HG02970 (cell line): ENCODE results near the gene ATP10B.

ENCODE experiments used
- ATAC-seq: cut with Tn5 transposase; IDR thresholded peaks from one replicate; pipeline ENCODE4 v1.9.1; 2021; ENCODE audit warnings: mild to moderate bottlenecking, moderate library complexity, moderate number of reproducible peaks; ENCODE audit not compliant: unreplicated experiment, low FRiP score

ATP10B gene

GRCh38 chr5:160573318-160573717 lies 278.7 kb downstream of the ATP10B start:
- no peak for ATAC-seq

GRCh38 chr5:160567031-160567705 lies 284.8 kb downstream of the ATP10B start:
- ATAC-seq: no peak

DNA sequence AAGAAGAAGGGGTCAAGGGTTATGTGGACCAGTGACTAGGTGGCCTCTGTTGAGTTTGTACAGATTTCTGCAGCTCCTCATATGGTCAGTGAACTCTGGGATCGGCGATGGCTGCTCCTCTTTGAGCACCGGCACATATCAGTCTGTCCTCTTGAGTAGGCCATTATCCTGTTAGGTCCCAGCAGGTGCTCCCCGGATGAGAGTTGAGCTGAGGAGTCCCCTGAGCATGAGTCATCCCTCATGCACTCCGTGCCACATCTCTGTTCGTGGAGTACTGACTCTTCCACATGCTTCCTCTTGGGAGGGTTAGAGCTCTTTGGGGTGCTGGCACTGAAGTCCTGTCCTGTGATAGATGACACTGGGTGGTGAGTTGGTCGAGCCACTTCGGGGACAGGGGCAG lies 286.6 kb downstream of the ATP10B start:
- no peak for ATAC-seq

GRCh38 chr5:160556846-160557245 lies 295.2 kb downstream of the ATP10B start:
- no peak for ATAC-seq

DNA sequence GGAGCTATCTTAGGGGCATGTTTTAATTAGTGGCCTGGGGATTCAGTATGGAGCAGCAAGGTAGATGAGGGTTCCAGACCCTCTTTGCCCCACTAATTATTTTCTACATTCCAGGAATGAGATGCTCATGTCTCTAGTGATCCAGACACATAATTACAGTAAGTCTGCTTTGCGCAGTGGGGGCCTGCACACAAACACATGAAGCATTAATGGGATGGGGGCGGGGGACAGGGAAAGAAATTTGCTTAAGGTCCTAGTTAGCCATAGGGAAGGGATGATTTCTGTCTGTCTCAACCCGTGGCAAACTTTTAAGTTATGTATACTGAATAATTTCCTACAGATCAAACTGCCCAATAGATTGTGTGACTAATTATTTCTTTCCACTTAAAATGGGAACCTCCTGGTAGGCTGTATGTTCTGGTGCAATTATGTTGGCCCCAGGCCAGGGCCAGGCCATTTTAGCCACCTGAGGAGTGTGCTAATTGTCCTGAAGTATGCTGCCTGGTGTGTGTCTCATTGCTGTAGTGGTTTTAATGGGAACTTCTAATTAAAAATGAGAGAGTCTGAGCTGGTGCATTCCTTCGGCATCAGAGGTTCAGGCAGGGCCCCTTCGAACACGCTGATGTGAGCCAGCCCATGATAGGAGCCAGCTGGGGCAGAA lies 295.9 kb downstream of the ATP10B start:
- ATAC-seq: no peak

DNA sequence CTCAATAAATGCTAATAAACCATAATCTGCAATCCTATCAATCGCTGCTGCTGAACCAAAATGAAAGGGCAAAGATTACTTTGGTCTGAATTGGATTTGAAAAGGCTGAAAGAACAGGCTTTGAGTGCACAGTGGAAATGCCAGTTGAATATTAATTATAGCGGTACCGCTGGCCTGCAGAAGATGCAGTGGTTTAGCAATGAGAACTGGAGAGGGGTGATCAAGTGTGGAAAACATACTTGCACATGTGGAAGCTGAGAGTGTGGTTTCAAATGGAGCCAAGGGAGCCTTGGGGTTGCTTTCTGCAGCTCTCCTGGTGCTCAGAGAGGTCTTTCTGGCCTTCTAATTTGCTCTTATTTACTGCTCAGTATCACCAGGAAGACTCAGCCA lies 296.4 kb downstream of the ATP10B start:
- no peak for ATAC-seq

- ATAC-seq: no peak
These were observed 301.9 kb downstream of the ATP10B start for GRCh38 chr5:160550075-160550474.

GRCh38 chr5:160548949-160549645 lies 302.9 kb downstream of the ATP10B start:
- no peak for ATAC-seq

- no peak for ATAC-seq
These were observed 304.1 kb downstream of the ATP10B start for GRCh38 chr5:160547872-160548271.

DNA sequence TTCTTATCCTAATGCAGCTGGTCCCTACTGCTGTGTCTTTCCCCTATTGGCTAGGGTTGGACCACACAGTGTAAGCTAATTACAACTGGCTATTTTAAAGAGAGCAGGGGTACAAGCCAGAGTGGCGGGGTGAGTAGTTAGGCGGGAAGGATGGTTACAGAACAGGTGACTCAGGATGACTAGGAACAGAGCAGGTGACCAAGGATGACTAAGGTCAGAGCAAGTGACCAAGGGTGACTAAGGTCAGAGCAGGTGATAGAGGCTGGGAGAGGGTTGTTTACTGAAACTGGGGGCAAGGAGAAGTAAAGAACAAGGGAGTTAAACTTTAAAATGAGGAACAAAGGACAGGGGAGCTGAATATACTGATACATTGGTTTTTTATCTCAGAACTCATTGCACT lies 304.9 kb downstream of the ATP10B start:
- no peak for ATAC-seq

GRCh38 chr5:160545832-160546231 lies 306.2 kb downstream of the ATP10B start:
- ATAC-seq: no peak

- no peak for ATAC-seq
These were observed 308.6 kb downstream of the ATP10B start for GRCh38 chr5:160543395-160543794.

- ATAC-seq: no peak
These were observed 309.2 kb downstream of the ATP10B start for GRCh38 chr5:160542840-160543239.

DNA sequence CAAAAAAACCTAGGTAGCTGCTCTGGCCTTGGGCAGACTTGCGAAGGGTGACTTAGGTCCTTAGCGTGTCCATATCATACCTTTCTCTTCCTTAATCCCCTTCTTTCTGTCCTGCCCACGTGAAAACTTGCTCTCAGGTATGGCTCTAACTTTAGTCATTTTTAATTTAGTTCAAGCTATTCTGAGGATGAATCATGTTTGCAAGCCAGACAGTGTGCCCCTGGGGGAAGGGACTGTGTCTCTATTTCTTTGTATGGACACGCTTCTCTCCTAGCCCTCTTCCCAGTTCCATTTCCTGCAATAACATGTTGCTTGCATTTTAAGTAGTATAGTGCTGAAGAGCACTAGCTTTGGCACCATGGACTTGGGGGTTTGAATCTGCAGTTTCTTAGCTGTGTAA lies 309.7 kb downstream of the ATP10B start:
- no peak for ATAC-seq

- ATAC-seq: no peak
These were observed 312.6 kb downstream of the ATP10B start for GRCh38 chr5:160539431-160539830.

DNA sequence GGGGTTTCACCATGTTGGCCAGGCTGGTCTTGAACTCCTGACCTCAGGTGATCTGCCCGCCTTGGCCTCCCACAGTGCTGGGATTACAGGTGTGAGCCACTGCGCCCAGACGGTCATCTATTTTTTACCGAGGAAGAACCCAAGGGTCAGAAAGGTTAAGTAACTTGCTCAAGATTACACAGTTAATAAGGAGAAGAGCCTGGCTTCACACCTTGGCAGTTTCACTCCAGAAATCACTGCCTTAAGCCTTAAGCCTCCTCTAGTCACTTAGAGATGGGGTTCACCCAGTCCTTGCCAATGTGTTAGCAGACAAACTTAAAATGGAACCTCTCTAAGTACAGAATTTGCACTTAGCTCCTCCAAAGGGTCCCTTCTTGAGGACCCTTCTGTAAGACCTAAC lies 314.1 kb downstream of the ATP10B start:
- no peak for ATAC-seq

GRCh38 chr5:160537116-160537515 lies 314.9 kb downstream of the ATP10B start:
- ATAC-seq: no peak

GRCh38 chr5:160534914-160535313 lies 317.1 kb downstream of the ATP10B start:
- ATAC-seq: no peak

DNA sequence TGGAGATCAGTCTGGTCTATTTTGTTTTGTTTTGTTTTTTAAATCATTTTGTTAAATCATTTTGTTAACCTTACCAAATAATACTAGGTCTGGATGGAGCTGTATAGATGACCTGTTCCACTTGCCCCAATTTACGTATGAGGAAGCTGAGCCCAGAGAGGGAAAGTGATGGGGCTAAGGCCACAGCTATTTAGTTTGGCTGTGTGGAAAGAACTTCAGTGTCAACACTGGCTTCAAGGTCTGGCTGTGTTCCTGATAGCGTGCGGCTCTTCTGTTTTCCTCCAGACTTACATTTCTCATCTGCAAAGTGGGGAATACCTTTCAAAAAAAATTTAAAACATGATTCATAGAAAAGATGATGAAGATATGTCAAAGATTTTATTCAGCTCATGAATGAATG lies 317.9 kb downstream of the ATP10B start:
- ATAC-seq: no peak

- ATAC-seq: no peak
These were observed 326.3 kb downstream of the ATP10B start for GRCh38 chr5:160525471-160526261.

DNA sequence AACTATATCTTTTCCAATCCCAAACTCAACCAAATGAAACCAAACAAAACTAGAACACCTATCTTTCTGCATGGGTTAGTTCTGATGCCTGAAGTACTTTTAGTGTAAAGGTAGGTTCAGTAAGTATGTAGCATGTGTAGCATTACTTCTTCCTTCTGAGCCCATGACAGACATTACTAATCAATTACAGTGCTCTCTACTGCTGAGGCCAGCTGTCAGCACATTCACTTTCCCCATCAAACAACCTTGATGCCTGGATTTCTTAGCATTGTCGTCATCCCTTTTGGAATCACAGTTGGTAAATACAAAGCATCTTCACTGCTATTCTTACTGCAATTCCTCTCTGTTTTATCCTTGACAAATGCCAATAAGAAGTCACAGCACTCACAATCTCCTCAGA lies 327.2 kb downstream of the ATP10B start:
- no peak for ATAC-seq
